Germinal center (tissue), 1 donor: ENCODE results near the gene RPLP2.

Experiments
- DNase-seq: peaks from one replicate; pipeline ENCODE4 v3.0.0; 2012; ENCODE audit warnings: mixed read lengths, low spot score

The RPLP2 gene

DNA sequence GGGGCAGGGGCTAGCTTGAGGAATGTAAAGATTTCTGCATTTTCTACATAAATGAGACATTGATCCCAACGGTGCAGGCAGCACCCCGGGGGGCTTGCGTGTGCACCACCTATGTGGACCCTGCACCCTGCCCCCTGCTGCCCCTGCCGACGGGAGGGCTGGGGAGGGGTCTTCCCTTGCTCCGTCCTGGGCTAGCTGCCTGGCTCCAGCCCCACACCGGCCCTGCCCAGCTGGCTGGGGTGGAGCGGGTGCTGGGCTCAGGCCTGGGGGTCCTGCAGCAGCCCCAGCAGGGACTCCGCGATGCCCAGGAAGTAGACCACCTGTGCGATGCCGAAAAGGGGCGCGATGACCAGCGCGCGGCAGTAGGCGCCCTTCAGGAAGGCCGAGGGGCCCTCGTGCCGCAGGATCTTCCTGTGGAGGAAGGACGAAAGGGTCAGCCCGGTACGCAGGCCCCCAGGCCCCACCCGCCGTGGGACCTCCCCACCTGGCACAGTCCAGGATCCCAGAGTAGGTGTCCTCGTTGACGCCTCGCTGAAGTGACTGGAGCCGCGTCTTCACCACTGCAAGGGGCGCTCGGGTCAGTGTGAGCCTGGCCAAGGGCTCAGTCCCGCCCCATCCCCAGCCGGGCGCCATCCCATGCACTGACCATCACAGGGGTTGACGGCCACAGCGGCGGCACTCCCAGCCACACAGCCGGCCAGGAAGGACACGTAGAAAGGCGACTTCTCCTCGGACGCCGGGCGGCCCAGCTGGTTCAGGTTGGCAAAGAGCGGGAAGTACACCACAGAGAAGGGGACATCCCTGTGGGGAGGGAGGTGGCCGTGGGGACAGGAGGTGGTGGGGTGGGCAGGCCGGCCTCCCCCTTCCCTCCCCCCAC lies 17.9 kb upstream of the RPLP2 start:
- DNase-seq = no peak

DNA sequence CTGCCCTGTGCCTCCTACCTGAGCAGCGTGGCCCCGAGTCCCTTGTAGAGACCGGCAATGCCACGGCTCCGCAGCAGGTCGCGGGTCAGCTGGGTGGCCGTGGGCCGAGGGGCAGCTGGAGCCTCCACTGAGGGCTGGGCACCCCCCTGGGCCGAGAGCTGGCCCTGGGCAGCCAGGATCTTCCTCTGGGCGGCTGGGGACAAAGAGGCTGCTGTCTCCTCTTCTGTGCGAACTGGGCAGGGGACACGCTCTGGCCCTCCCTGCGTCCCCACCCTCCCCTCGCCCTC lies 17.3 kb upstream of the RPLP2 start:
- no peak for DNase-seq

DNA sequence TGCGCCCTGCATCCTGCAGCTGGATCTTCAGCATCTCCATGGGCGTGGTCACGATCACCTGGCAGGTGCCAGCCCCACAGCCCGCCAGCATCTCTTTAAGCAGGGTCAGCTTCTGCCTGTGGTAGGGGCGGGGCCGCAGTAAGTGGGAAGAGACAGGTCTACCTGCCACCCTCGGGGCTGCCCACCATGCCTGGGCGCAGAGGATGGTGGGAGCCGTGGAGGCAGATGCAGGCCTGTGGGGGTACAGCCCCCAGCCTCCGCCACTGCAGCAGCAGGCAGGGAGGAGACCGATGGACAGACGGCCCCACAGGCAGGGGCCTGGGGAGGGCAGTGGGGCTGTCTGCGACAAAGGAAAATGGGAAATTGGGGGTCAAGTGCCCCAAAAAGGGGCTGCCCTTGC lies 16.9 kb upstream of the RPLP2 start:
- no peak for DNase-seq

DNA sequence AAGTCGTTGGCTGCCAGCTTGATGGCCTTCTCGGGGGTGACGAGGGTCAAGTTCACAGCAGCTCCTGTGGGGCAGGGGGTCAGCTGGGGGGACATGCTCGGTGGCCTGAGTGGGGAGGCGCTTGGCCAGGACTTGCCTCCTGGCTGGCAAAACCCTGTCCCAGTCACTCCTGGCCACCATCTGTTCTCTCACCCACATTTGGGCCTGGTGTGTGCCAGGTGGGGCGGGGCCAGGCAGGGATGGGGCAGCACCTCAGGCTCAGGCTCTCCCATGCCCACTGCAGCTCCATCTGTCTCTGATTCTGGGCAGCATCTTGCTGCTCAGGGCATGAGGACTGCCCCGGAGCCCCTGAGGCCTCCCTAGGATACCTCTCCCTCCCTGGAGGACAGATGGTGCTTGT lies 16.2 kb upstream of the RPLP2 start:
- no peak for DNase-seq

DNA sequence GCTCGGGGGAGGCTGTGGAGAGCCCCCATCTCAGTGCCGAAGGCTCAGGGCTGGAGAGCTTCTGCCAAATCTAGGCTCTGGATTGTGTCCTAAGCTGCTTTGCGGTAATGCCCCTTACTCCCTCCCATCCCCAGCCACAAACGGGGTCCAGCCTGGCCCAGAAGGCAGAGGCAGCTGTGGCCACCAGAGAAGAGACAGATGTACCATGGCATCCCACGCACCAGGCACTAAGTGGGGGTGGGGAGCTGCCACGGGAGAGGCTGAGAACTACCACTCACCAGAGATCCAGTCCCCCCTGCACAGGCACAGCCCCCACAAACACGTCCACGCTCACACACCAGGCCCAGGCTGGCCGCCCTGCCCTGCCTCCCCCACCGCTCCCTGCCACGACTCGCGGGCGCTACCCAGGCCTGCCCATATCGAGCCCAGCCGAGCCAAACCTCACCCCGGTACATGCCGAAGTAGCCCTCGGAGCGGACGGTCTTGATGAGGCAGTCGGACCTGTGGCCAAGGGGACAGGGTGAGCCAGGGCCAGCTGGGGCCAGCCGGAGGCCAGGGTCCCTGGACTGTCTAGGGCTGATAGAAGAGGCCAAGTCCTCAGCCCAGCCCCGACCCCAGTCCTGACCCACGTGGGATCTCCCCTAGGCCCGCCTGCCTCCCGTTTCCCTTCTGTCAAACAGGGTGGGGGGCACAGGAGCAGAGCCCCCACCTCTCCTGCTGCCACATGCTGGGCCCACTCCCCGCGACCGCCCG lies 15.6 kb upstream of the RPLP2 start:
- no peak for DNase-seq

DNA sequence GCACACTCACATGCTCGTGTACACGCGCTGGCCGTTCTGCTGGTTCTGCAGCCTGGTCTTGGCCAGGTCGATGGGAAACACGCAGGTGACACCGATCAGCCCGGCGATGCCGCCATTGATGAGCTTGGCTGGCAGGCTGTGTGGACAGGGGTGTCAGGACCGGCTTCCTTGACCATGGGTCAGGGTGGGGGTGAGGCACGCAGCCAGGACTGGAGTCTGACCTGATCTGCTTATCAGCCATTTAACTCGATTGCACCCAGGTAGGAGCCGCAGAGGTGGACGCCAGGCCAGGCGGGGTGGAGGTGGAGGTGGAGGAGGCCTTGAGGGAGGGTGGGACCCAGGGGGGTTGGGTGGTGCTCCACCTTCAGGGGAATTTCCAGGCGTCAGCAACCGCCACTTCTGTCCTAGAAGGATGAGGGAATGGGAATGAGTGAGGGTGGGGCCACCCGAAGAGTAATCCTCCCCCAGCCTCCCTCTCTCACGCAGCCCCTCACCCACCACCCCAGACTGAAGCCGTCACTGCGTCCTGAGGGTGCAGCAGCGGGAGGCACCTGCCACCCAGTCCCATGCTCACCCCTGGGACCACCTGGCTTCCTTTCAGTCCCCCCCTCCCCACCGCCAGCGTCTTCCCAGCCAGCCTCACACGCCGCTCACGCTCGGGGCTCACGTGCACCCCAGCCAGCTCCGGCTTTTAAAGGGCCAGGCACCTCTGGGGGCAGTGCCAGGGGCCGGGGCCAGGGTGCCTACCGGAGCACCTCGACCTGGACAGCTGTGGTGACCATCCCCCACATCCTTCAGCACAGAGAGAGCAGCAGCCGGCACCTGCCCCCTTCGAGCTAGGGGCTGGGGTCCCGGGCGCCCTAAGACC lies 14.8 kb upstream of the RPLP2 start:
- DNase-seq = no peak

DNA sequence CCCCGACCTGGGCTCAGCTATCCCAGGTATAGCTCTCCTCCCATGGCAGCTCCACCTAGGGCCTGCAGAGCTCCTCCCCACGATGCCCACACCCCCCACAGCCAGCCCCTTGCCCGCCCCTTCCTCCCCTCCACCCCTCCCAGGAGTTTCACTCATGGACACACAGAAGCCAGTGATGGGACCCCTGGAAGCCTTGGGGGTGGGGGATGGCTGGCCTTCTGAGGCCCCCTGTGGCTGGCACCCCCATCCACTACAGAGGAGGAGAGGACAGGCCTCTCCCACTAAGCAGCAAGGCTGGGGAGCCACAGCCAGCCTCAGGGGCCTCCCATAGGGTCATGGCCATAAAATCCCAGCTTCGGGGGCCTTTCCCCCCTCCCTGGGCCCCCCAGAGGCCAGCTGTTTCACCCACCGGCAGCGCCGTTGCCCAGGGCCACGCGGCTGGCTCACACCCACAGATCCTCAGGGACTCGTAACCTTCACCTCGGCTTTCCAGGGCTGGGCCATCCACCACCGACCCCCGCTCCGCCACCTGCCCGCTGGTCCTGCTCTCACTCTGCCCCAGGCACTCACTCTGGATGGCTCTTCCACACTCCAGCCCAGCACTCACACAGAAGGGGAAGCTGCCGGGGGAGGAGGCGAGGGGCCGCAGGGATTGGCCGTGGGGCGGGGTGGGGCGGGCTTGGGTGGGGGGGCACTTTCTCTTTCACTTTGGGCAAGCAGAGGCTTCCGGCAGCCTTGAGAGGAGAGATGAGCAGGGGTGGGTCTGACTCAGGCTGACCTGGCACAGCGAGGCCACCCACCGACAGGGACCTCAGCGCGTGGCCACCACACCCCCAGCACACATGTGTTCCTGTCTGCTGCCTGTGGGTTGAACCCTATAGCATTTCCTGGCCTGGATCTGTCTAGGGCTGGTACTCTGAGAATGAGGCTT lies 13.9 kb upstream of the RPLP2 start:
- peak; percentile 92 for DNase-seq

DNA sequence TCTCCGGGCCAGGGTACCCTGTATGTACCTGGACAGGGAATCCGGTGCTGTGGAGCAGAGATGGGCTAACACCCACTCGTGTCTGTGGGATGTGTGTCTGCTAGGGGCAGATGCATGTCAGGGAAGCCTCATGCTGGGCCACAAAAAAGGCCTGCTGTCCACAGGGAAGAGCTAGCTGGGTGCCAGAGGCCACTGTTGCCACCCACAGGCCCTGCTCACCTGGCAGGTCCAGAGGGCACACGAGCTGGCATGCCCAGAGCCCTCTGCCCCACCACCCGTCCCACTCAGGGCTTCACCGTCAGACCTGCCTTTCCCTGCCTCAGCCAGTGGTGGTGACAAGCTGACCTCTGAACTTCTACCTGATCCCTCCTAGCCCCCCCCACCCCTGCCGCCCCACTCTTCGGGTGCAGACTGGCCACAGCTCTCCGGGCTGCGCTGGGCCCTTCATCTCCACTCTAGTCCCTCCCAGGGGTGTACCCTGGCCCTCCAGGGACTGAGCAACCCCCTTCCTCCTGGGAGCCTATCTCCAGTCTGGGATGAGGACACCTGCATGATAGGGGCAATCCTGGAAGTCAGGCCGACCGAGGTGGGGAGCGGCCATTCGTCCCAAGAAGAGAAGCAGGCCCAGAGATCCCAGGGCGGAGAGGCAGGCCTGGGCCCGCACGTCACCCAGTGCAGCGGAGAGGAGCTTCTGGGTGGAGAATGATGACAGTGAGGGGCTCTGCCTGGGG lies 13.0 kb upstream of the RPLP2 start:
- no peak for DNase-seq

DNA sequence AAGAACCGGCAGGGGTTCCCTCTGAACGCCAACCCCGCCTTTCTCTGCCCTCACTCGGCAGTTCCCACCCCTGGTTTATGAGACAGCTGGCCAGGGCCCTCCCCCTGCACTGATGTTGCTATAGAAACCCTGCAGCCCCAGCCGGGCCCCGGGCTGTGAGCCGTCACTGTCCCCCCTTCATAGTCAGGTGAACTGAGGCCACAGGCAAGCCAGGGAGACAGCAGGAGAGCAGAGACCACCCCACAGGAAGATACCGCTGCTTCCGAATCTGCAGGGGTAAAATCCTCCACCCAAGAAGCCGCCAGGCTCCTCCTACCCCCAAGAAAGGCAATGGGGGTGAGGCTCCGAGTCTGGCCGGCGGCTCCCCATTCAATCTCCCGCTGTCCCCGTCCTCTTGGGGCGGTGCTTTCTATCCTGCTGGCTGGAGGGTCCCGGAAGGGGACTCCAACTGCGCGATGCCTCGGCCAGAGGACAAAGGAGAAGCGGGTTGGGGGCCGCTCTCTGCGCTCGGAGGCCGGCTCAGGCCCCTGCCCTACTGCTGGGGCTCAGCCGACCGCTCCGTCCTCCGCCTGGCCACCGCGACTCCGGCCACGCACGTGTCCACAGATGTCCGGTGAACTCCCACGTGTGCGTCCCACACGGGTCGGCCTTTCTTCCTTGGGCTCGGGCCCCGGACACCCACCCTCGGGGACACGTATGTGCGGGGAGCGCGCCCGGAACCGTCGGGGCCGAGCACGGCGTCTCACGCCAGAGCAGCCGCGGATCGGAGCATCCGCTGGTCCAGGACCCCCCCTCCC lies 12.3 kb upstream of the RPLP2 start:
- DNase-seq = peak; percentile 80

DNA sequence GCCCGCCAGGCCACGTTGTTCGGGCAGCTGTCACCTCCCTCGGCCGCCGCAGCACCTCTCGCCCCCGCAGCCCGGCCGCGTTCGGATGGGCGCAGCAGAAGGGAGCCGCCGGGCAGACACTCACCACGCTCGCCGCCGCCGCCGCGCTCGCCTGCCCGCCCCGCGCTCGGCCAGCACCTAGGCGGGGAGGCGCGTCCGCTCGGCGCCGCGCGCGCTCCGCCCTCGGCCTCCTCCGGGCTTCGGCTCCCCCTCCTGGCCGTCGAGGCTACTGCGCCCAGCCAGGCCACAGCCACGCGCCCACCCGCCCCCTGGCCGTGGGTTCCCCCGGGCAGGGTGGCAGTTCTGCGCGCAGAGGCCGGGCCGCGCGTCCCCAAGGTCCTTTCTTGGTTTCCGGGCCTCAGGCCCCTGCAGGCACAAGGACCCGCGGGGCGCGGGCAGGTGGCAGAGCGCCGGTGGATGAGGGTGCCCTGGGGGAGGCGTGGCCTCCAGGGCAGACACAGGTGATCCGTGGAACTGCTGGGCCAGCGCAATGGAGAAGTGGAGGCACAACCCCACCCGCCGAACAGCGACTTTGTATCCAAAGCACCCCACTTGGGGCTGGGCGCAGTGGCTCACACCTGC lies 11.6 kb upstream of the RPLP2 start, which contains the start of gene SLC25A22:
TSS of gene SLC25A22 (minus strand) at position 189 of the 621 bp plus-strand sequence. CDS start 3,275 bp downstream, outside the sequence.
- DNase-seq = peak; percentile 93

DNA sequence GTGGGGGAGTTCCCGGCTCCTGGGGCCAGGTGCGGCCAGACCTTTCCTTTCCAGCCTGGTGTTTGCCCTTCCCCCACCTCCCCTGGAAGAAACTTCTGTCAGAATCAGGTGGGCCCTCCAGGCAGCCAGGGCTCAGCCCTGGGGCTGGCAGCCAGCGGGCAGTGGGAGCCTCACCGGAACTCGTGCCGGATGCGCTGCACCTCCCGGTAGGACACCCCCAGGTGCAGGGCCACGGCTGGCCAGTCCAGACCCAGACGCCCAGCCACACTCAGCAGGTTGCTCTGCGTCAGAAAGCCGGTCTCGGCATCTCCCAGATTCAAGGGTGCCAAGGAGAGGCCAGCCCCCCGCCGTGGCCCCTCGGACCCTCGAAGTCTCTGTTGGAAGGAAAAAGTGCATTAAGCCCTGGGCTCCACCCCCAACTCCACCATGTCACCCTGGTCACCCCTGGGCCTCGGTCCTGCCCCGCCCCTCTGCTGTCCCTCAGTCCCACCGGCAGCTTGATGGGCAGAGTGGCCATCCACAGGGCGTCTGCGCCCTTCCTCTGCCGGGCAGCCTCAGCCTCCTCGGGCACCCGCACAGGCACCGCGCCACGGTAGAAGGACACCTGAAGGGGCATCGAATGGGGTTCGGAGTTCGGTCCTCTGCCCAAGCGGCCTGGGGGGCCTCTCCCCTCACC lies 10.0 kb upstream of the RPLP2 start:
- no peak for DNase-seq

DNA sequence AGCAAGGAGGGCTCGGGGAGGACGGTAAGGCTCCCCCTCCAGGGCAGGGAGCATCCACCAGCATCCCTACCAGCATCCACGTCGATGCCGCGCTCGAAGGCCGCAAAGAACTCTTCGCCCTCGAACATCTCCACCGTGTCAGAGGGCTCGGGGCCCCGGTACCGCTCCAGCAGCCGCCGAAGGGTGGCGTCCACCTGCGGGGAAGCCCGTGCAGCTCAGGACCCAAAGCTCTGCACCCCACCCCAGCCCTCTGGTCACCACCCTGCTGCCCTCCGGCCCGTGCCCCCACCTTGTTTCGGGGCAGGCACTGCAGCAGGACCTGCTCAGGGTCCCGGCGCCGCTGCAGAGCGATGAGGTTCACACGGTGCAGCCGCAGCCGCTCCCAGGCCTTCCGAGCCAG lies 9.3 kb upstream of the RPLP2 start:
- DNase-seq = no peak

DNA sequence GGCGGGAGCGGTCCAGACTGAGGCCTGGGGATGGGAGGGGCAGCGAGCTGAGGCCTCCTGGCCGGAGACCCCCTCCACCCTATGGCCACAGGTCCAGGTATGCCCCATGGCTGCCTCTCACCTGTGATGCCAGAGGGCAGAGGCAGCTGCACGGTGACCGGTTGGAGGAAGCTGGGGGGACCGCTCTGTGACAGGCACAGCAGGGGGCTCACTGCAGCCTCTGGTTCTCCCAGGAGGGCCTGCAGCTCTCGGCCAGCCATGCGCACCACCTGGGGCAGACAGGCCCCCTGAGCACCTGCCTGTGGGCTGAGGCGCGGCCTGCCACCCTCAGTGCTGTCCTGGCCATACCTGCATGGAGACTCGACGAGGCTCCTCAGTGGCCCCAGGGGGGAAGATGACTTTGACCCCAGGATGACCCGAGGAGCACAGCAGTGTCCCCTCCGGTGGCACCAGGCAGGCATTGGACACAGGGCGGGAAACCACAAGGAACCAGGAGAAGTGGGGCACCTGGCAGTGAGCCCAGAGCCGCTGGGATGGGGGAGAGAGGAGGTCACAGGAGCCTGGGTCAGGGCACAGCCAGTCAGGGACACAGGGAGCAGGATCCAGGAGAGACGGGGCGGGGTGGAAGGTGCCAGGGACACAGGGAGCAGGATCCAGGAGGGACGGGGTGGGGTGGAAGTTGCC lies 8.5 kb upstream of the RPLP2 start:
- DNase-seq = no peak

DNA sequence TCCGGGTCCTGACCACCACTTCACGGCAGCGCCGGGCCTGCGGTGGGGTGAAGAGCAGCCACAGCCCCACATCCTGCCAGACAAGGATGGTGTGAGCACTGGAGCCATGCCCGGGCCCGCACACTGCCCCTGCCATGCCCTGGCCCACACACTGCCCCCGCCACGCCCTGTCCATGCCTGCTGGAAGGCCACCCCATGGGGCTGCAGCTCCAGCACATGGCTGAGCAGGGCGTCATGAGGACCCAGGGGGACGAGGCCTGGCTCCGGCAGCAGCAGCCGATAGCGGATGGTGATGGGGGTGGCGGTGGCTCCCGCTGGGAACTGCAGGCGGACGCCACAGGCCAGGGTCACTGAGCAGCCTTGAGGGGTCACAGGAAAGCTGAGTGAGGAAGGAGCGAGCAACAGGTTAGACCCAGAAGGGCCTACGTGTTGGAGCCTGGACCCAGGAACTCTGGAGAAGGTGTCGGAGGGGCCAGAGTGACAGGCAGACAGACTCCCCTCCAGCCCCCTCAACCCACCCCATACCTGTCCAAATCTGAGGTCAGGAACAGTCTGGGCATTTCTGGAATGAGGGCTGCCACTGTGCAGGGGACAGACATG lies 7.6 kb upstream of the RPLP2 start:
- no peak for DNase-seq

DNA sequence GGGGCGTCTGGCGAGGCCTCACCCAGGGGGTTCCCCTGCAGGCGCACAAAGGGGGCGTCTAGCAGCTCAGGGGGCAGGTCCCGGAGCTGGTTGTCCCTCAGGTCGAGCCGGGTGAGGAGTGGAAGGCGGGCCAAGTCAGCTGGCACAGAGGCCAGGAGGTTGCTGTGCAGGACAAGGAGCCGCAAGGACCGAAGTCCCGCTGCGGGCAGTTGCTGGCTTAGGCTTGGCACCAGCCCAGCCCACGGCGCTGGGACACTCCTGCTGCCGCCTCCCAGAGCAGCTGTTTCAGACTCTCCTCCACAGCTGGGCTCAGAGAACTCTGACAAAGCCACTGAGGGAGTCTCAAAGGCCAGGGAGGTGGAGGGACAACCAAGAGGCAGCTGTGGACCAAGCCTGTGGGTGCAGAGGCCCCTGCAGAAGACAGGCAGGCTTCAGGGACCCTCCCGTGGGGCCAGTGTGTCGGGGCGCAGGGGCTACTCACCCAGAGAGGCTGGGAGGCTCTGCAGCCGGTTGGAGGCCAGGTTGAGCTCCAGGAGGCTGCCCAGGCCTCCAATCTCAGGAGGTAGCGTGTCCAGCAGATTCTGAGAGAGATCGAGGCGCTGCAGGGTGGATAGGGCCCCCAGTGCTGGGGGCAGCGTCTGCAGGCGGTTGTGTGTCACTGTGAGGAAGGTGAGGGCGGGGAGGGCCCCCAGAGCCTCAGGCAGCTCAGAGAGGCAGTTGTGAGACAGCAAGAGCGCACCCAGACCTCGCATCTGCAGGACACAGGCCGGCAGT lies 6.9 kb upstream of the RPLP2 start:
- DNase-seq = no peak

DNA sequence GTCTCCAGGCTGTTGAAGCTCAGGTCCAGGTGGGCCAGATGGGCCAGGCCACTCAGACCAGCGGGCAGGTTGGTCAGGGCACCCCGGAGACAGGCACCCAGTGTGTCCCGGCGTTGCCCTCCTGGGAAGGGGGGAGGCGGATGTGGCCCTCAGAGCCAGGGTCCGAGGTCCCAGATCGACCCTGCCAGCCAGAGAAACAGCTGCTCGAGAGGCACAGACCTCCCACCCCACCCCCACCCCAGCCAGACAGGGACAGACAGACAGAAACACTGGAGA lies 6.4 kb upstream of the RPLP2 start:
- DNase-seq = no peak
